ENCODE results near the gene AGL. TPM values are rescaled to one million over a fixed set of nuclear protein-coding genes. Genes with fewer than 3 reads are reported as not detected.
"Not testable (repeated sequence)": the region's sequence is repeated elsewhere in the genome, so short reads cannot be mapped to it uniquely, and the experiment has no call there.

AGL gene
- polyA plus RNA-seq, 4 donors: 21.4 to 36.6 (median 30.6) TPM

DNA sequence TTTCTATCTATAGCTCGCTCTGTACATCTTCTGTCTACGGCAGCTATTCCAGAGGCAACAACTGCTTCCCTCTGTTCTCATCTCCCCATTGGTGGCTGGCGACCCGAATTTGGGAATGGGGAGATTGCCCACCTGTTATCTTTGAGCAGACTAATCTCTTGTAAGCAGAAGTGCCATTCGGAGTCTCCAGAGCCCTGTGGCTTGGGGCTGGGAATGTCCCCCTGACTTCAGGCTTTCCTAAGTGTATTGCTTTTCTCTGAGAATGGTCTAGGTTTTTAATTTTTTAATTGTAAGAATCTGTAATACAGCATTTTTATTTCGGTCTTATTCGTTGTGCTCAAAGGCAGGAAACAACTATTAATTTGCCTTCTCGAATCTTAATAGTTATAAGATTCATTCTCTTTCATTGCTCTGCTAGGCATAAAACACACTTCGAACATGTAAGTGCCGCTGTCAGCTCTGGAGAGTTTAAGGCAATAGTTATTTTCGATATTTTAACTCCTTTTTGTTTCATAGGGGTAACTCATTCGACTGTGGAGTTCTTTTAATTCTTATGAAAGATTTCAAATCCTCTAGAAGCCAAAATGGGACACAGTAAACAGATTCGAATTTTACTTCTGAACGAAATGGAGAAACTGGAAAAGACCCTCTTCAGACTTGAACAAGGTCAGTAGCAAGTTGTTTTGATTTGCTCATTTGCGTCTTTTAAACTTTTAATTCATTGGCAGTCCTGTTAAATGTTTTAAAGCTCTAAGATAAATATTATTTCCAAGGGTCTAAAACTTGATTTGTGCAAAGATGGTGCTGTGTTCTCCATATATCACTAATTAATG is 514 bp downstream of the AGL start:
- no peak for DNase-seq (ENCODE audit: low read depth in 4 of 4, low spot score in 3 of 4)

- DNase-seq (ENCODE audit: low read depth in 4 of 4, low spot score in 3 of 4): no peak
Observed at GRCh38 chr1:99851850-99852454, 1.8 kb downstream of the AGL start.

DNA sequence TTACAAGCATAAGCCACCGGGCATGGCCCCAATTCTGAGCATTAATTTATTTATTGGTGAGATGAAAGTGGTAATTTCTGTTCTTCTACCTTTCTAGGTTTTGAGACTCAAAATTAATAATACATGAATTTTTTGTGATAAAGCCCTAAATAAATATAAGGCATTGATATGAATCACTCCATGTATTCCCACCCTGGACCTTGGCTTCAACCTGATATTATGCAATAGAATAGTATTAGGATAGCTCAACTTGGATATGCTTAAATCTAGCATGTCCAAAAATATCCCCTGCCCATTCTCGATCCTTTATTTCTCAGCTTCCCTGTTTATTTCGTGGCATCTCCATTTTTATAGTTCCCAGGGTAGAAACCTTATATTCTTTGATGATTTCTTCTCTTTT is 2.5 kb downstream of the AGL start:
- DNase-seq (ENCODE audit: low read depth in 4 of 4, low spot score in 3 of 4): no peak

GRCh38 chr1:99855914-99856450 is 5.8 kb downstream of the AGL start:
- no peak for DNase-seq (ENCODE audit: low read depth in 4 of 4, low spot score in 3 of 4)

DNA sequence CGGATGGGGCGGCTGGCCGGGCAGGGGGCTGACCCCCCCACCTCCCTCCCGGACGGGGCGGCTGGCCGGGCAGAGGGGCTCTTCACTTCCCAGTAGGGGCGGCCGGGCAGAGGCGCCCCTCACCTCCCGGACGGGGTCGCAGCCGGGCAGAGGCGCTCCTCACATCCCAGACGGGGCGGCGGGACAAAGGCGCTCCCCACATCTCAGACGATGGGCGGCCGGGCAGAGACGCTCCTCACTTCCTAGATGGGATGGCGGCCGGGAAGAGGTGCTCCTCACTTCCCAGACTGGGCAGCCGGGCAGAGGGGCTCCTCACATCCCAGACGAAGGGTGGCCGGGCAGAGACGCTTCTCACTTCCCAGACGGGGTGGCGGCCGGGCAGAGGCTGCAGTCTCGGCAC is 6.9 kb downstream of the AGL start:
- not testable (repeated sequence) for DNase-seq (ENCODE audit: low read depth in 4 of 4, low spot score in 3 of 4)

GRCh38 chr1:99858286-99858685 is 8.1 kb downstream of the AGL start:
- no peak for DNase-seq (ENCODE audit: low read depth in 4 of 4, low spot score in 3 of 4)

DNA sequence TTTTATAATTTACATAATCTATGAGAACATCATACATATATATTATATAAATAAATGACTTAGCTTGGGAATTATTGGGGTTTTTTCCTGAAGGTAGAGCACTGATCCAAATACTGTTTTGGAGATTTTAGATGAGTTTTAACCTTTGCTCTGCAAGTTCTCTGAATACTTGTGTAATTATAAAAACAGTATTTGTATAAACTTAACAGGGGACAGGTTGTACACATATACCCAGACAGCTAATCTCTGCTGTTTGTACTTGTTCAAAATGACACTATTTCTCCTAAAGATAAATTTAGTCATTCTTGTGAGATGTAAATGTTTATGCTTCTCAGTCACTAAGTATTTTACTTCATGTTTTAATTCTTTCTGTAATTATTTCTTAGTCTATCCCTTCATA is 8.7 kb downstream of the AGL start:
- DNase-seq (ENCODE audit: low read depth in 4 of 4, low spot score in 3 of 4): no peak

GRCh38 chr1:99860703-99861102 is 10.5 kb downstream of the AGL start:
- DNase-seq (ENCODE audit: low read depth in 4 of 4, low spot score in 3 of 4): no peak

DNA sequence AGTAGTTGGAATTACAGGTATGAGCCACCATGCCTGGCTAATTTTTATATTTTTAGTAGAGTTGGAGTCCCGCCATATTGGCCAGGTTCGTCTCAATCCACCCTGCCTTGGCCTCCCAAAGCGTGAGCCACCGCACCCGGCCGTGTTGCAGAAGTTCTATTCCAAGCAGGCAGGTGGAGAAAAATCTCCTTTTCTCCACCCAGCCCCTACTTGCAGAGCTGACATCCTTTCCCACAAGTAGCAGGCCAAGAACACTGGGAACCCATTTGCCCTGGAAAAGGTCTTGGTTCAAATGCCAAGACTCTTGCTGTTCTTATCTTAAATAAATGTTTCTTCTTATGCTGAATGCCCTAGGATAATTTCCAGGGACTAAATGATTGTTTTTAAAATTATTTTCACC is 17.5 kb downstream of the AGL start:
- DNase-seq (ENCODE audit: low read depth in 4 of 4, low spot score in 3 of 4): no peak

DNA sequence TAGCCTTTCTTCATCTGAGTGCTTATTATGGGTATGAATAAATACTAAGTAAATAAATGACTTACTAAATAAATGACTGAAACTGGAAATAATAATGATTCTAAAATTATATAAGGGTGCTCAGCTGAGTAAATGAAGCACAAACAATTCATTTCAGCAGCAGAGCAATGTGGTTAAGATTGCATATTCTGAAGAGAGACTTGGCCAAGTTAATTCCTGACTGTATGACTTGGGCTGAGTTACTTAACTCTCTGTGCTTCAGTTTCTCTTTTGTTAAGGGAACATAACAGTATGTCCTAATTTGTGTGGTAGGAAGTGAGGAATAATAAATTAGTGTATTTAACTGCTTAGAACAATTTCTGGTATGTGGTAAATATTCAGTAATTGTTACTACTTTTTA is 19.1 kb downstream of the AGL start:
- no peak for DNase-seq (ENCODE audit: low read depth in 4 of 4, low spot score in 3 of 4)

DNA sequence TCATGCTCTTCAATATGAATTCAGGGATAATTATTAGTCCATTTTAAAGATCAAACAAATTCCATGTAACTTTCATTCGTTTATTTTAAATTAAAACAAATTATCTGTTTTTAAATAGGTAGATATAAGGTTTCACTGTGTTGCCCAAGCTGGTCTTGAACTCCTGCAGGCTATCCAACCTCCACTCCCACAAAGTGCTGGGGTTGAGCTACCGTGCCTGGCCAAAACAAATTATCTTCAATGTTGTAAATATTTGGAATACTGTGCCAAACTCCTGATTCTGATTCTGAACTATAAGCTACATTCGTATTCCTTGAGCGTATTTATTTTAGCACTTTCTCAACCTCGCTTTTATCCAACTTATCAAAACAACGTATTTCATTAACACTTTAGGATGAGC is 19.6 kb downstream of the AGL start:
- DNase-seq (ENCODE audit: low read depth in 4 of 4, low spot score in 3 of 4): no peak

DNA sequence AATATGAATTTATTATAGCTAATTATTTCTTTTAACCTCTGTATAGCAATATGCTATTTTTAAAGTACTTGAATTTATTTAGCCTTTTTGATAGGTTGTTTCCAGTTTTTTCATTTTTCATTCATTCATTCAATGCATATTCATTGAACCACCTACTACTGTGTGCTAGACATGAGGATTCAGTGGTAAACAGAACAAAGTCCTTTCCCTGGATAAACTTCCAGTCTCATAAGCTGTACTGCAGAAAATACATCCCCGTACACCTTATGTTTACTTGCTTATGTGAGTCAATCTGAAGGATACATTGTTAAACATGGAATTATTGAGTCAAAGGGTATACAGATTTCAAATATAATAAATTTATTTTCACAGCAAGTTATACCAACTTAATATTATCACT is 21.9 kb downstream of the AGL start:
- DNase-seq (ENCODE audit: low read depth in 4 of 4, low spot score in 3 of 4): no peak

DNA sequence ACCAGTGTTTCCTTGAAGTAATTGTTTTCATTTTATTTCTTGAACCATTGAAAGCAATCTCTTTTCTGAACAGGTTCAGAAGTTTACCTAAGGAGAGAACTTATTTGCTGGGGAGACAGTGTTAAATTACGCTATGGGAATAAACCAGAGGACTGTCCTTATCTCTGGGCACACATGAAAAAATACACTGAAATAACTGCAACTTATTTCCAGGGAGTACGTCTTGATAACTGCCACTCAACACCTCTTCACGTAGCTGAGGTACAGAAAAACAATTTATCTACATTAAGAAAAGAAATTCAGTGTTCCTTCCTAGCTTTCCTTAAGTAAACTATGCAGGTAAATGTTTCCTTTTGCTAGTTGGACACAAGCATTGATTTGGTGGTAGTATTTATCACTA is 27.4 kb downstream of the AGL start:
- DNase-seq (ENCODE audit: low read depth in 4 of 4, low spot score in 3 of 4): no peak

GRCh38 chr1:99886179-99886578 is 36.0 kb downstream of the AGL start:
- no peak for DNase-seq (ENCODE audit: low read depth in 4 of 4, low spot score in 3 of 4)

DNA sequence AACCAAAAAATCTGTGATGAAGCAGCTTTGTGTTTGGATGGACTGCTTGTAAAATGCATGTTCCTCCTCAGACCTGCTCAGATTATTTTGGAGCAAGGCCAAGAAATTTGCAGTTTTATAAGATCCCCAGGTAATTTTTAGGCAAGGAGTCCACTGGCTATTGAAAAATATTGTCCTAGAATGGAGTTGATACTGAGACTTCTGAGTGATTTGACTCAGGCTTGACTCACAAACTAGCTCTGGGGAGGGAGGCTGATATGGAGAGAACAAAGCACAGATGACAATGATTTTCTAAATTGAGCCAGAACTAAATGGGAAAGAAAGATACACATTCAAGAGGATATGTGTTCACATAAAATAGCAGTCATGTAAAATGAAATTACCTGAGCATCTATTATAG is 36.7 kb downstream of the AGL start:
- DNase-seq (ENCODE audit: low read depth in 4 of 4, low spot score in 3 of 4): no peak

DNA sequence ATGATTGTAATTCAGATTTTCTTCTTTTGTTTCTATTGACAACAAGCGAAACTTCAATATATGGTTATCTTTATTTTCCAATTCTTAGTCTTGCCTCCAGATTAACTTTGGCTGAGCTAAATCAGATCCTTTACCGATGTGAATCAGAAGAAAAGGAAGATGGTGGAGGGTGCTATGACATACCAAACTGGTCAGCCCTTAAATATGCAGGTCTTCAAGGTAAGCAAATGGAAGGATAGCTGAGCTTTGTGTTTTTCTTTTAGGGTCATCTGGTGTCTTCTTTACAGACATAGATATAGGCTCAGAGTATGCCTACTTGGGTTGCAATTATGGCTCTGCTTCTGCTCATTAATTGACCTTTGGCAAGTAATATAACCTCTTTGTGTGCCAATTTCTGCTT is 37.7 kb downstream of the AGL start:
- no peak for DNase-seq (ENCODE audit: low read depth in 4 of 4, low spot score in 3 of 4)

GRCh38 chr1:99891997-99892396 is 41.8 kb downstream of the AGL start:
- no peak for DNase-seq (ENCODE audit: low read depth in 4 of 4, low spot score in 3 of 4)

GRCh38 chr1:99903278-99903677 is 53.1 kb downstream of the AGL start:
- DNase-seq (ENCODE audit: low read depth in 4 of 4, low spot score in 3 of 4): not testable (repeated sequence)

DNA sequence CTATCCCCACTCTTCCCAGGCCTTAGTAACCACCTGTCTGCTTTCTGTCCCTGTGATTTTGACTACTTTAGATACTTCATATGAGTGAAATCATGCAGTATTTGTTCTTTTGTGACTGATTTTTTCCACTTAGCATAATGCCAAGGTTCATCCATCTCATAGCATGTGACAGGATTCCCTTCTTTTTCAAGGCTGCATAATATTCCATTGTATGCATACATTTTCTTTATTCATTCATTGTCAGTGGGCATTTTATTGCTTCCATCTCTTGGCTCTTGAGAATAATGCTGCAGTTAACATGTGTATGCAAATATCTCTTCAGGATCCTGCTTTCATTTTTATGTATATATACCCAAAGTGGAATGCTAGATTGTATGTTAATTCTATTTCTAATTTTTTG is 56.4 kb downstream of the AGL start:
- no peak for DNase-seq (ENCODE audit: low read depth in 4 of 4, low spot score in 3 of 4)

- DNase-seq (ENCODE audit: low read depth in 4 of 4, low spot score in 3 of 4): no peak
Observed at GRCh38 chr1:99917214-99917613, 67.1 kb downstream of the AGL start.

GRCh38 chr1:99919220-99919619 is 69.1 kb downstream of the AGL start:
- no peak for DNase-seq (ENCODE audit: low read depth in 4 of 4, low spot score in 3 of 4)

DNA sequence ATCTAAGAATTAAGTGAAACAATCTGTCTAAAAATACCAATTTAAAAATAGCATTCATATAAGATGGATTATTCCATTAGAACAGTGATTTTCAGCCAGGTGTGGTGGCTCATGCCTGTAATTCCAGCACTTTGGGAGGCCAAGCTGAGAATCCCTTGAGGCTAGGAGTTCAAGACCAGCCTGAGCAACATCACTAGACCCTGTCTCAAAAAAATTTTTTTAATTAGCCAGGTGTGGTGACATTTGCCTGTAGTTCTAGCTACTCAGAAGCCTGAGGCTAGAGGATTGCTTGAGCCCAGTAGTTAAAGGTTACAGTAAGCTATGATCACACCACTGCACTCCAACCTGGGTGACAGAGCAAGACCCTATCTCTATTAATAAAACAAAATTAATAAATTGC is 84.6 kb downstream of the AGL start:
- no peak for DNase-seq (ENCODE audit: low read depth in 4 of 4, low spot score in 3 of 4)

Data from left renal pelvis (tissue), 4 donors.